Measurements from ENCODE around the gene NDE1. TPM values are rescaled to one million over a fixed set of nuclear protein-coding genes. Genes with fewer than 3 reads are reported as not detected.

The NDE1 gene
- total and polyA plus RNA-seq, 2 of the 8 experiments (the other 6 are each of a cell fraction or from before 2014, with no cell fraction given): 13.3 to 41.3 TPM

DNA sequence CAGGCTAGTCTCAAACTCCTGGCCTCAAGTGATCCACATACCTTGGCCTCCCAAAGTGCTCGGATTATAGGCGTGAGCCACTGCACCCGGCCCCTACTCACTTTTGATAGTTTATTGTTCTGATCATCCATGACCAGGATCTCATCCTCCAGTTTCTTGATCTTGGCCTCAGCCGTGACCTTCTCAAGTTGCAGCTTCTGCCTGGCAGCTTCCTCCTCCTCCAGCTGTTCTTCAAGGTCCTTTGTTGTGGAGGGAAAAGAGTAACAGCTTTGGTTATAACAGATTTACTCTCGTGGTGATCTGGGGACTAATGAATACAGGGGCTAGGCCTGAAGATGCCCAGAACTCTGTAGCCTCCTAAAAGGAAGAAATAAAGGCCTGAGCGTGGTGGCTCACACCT lies 89.9 kb downstream of the NDE1 start:
- Histone ChIP-seq H4K20me1 (replicated peaks in 1 of 2; ENCODE audit: control insufficient read depth in 1 of 2, insufficient read depth in 2 of 2, low read length in 2 of 2) (no peaks in the 10 kb centered on the region), H3K4me2 (ENCODE audit: insufficient read depth in 1 of 2, low read depth in 2 of 2, low read length in 2 of 2) (no peak overlapping the region), H3K56ac (replicated peaks; ENCODE audit: insufficient read length, low read depth, low read length) (no peak overlapping the region), H3K9me3 (ENCODE audit: insufficient read depth in 2 of 2, low read depth in 1 of 2, low read length in 1 of 2) (no peaks in the 10 kb centered on the region; a peak in 1 of 4 replicates), H3K4ac (replicated peaks; ENCODE audit: insufficient read length, low read depth, low read length) (no peak overlapping the region), H3K79me2 (ENCODE audit: control insufficient read depth in 1 of 2, insufficient read depth in 2 of 2, low read length in 2 of 2) (no peaks in the 10 kb centered on the region), H3K27ac (ENCODE audit: low read depth, low read length) (no peak overlapping the region), H3K79me1 (ENCODE audit: low read depth, low read length) (no peaks in the 10 kb centered on the region), H3K36me3 (ENCODE audit: control insufficient read depth in 2 of 4, insufficient read depth in 4 of 4, low read length in 3 of 4) (no peaks in the 10 kb centered on the region), H3K14ac (ENCODE audit: insufficient read length) (no peak overlapping the region), H3K9ac (replicated peaks in 1 of 4; ENCODE audit: extremely low read depth in 1 of 4, low read depth in 3 of 4, low read length in 3 of 4) (no peak overlapping the region), H4K91ac (replicated peaks; ENCODE audit: insufficient read length, low read length) (no peak overlapping the region), H3K4me1 (replicated peaks in 1 of 4; ENCODE audit: control insufficient read depth in 3 of 4, insufficient read depth in 4 of 4, low read length in 3 of 4) (no peaks in the 10 kb centered on the region; a peak in 1 of 7 replicates), H2AFZ (ENCODE audit: low read length) (no peak overlapping the region), H3K27me3 (replicated peaks in 1 of 4; ENCODE audit: control insufficient read depth in 3 of 4, extremely low read depth in 1 of 4, insufficient read depth in 3 of 4, low read length in 3 of 4) (no peaks in the 10 kb centered on the region), H3K23me2 (ENCODE audit: low read depth, low read length) (no peaks in the 10 kb centered on the region), H3K4me3 (ENCODE audit: extremely low read depth in 1 of 4, insufficient read depth in 2 of 4, low read depth in 3 of 4, low read length in 4 of 4) (no peak overlapping the region), H3K18ac (ENCODE audit: extremely low read depth, low read length) (no peak overlapping the region), H2BK15ac (ENCODE audit: low read length) (no peak overlapping the region), H2BK5ac (ENCODE audit: low read depth, low read length) (no peak overlapping the region), H4K5ac (ENCODE audit: insufficient read length, low read depth, low read length) (no peak overlapping the region), H2BK12ac (ENCODE audit: low read depth, low read length) (no peak overlapping the region), H2BK20ac (ENCODE audit: low read length) (no peak overlapping the region), H2BK120ac (replicated peaks; ENCODE audit: low read depth, low read length) (no peak overlapping the region), H4K8ac (ENCODE audit: extremely low read depth, insufficient read depth, low read length) (no peak overlapping the region), H2AK5ac (ENCODE audit: low read depth, low read length) (no peak overlapping the region), H3K23ac (ENCODE audit: insufficient read length) (no peak overlapping the region)
- no peak for DNase-seq (ENCODE audit: low read depth in 1 of 2, low spot score in 2 of 2)
- ChIA-PET CTCF (ENCODE audit: partially characterized antibody) (interaction anchor here (1.0 kb wide), 1 partner anchor 11 kb away, joined by 3 read pairs; no protein-coding TSS in a partner anchor), POLR2A (ENCODE audit: partially characterized antibody) (interaction anchor here (1.1 to 1.9 kb wide), 2 partner anchors 10 to 231 kb away, joined by 3 to 7 read pairs; no protein-coding TSS in a partner anchor)
- WGBS, 2 experiments (ENCODE audit: extremely low coverage in 1 of 2, insufficient coverage in 1 of 2, insufficient read length in 1 of 2, insufficient replicate concordance in 2 of 2, low coverage in 1 of 2, low lambda C conversion rate in 2 of 2, missing lambda C conversion rate in 1 of 2): 94% methylated on average over 6 of the region's 6 CpGs; no CpG with 5 or more reads in 1 of the 2 experiments
- no peak for FAIRE-seq
- TF ChIP-seq EGR1 (IDR thresholded peaks at IDR 0.05; ENCODE audit: borderline replicate concordance, low read depth, low read length) (no peak), FOSL1 (IDR thresholded peaks at IDR 0.05; ENCODE audit: insufficient read depth, low read depth, low read length) (no peak), CBX8 (IDR thresholded peaks at IDR 0.05; ENCODE audit: borderline replicate concordance, low read depth, low read length) (no peak)

Data from H1 (cell line).